ENCODE measurements around the gene PCIF1. TPM values are rescaled to one million over a fixed set of nuclear protein-coding genes. Genes with fewer than 3 reads are reported as not detected.

Gene PCIF1
- total and polyA plus RNA-seq, 9 of the 15 experiments (the other 6 are each of a cell fraction or from before 2014, with no cell fraction given) = 5.8 to 29.4 (median 11.3) TPM

- no peaks in the 10 kb centered on the region for H4K20me1 ChIP-seq (replicated peaks; ENCODE audit: control insufficient read depth, insufficient read depth, low read length)
- no TSS peak for BruUV-seq (replicated peaks)
- no peaks in the 10 kb centered on the region for H3K9me3 ChIP-seq (replicated peaks; ENCODE audit: control insufficient read depth, insufficient read depth, low read depth, low read length)
- H2AFZ ChIP-seq (ENCODE audit: low read depth, low read length) = peak overlapping the region; percentile 82
- peaks cover 8 to 26% of the 10 kb centered on the region in 2 experiments for H3K4me1 ChIP-seq (replicated peaks in 1 of 2; ENCODE audit: control insufficient read depth in 2 of 2, insufficient read depth in 2 of 2, low read length in 2 of 2)
- H3K4me2 ChIP-seq (ENCODE audit: insufficient read depth, low read length) = 0 out of 2 replicates have a peak overlapping the region, but pooled peaks have one; percentile 1
- no peak for DNase-seq (ENCODE audit: extremely low read depth in 1 of 4, low spot score in 3 of 4)
- H3K36me3 ChIP-seq (ENCODE audit: control insufficient read depth, insufficient read depth, low read length) = no peaks in the 10 kb centered on the region
- H3K27me3 ChIP-seq (ENCODE audit: control insufficient read depth in 2 of 2, insufficient read depth in 2 of 2, low read length in 2 of 2) = no peaks in the 10 kb centered on the region
- peaks cover 8% of the 10 kb centered on the region for H3K79me2 ChIP-seq (ENCODE audit: control insufficient read depth, insufficient read depth, low read length)
- H3K4me3 ChIP-seq = no peak overlapping the region
- intact Hi-C loops (cut with micrococcal nuclease) = loop anchor here (10.0 kb wide), 1 partner anchor 611 kb away; the partner anchor contains the start of gene SYS1
- FAIRE-seq = no peak
- peak overlapping the region in 1 of 2 experiments; percentile 29; a peak in 1 of 4 replicates for H3K9ac ChIP-seq (ENCODE audit: insufficient read depth in 1 of 2, low read depth in 2 of 2, low read length in 2 of 2)
- in situ Hi-C loops (cut with MboI) = no loop called here
- TF ChIP-seq MCM2 (IDR thresholded peaks at IDR 0.05; ENCODE audit: low read depth) (no peak), KLF10 (CRISPR knock-in tag; IDR thresholded peaks at IDR 0.05) (no peak), HDAC2 (IDR thresholded peaks at IDR 0.05) (no peak), PREB (CRISPR knock-in tag; IDR thresholded peaks at IDR 0.05) (no peak), SRSF3 (IDR thresholded peaks at IDR 0.05; ENCODE audit: insufficient read depth, low read length) (no peak), RBM34 (IDR thresholded peaks at IDR 0.05; ENCODE audit: borderline replicate concordance, insufficient read depth, low read length) (no peak), ZNF79 (CRISPR knock-in tag; IDR thresholded peaks at IDR 0.05; ENCODE audit: low read depth) (no peak), ZNF280B (CRISPR knock-in tag; IDR thresholded peaks at IDR 0.05) (no peak), RFX5 (IDR thresholded peaks at IDR 0.05; ENCODE audit: low read depth, low read length) (no peak), HNRNPK (IDR thresholded peaks at IDR 0.05; ENCODE audit: low read depth, low read length, poor library complexity, severe bottlenecking) (no peak), TCF15 (CRISPR knock-in tag; IDR thresholded peaks at IDR 0.05) (no peak), ZKSCAN3 (CRISPR knock-in tag; IDR thresholded peaks at IDR 0.05) (no peak), PKNOX1 (IDR thresholded peaks at IDR 0.05) (no peak), ZKSCAN1 (IDR thresholded peaks at IDR 0.05; ENCODE audit: low read depth, low read length) (no peak)
- H3K27ac ChIP-seq (ENCODE audit: extremely low read depth, low read depth, low read length) = 0 out of 3 replicates have a peak overlapping the region, but pooled peaks have one; percentile 2
- POLR2A ChIA-PET = no interaction called here
- no peaks in the 10 kb centered on the region for H3K9me1 ChIP-seq (ENCODE audit: control insufficient read depth, insufficient read depth, low read length)
- 49% methylated on average over 11 of the region's 11 CpGs for WGBS (ENCODE audit: insufficient coverage, low coverage, missing lambda C conversion rate)
- CTCF ChIA-PET (ENCODE audit: low intra/inter-chr PET ratio) = no interaction called here
- ATAC-seq = no peak
Measured at GRCh38 chr20:45975686-45976085, 41.2 kb downstream of the PCIF1 start.

Data from K562 (cell line).